GM18502 (cell line): ENCODE results near the gene NHLRC3.
A peak's percentile ranks its signal among the peaks of the same experiment; 100 is the strongest.
"Not testable (repeated sequence)": the region's sequence is repeated elsewhere in the genome, so short reads cannot be mapped to it uniquely, and the experiment has no call there.

Experiments used
- ATAC-seq: cut with Tn5 transposase; IDR thresholded peaks from one replicate; pipeline ENCODE4 v1.9.1; 2021; ENCODE audit warnings: mild to moderate bottlenecking; ENCODE audit not compliant: unreplicated experiment, poor library complexity

The NHLRC3 gene

GRCh38 chr13:39037880-39038568 lies at the start of gene NHLRC3, which contains the start of gene PROSER1:
Gene NHLRC3 (plus strand): TSS chr13:39038456. CDS start chr13:39038640, 184 bp downstream.
Gene PROSER1 (minus strand): TSS chr13:39038089. CDS start chr13:39037242, 847 bp downstream.
- ATAC-seq = peak; percentile 69

- no peak for ATAC-seq
These were observed 47.6 kb upstream of the NHLRC3 start, which contains the start of gene STOML3 for GRCh38 chr13:38990693-38991092. Gene STOML3 (minus strand): TSS chr13:38990831. CDS start chr13:38990721, 110 bp downstream.

GRCh38 chr13:38993381-38993780 lies 44.9 kb upstream of the NHLRC3 start:
- no peak for ATAC-seq

- ATAC-seq = no peak
These were observed 39.5 kb upstream of the NHLRC3 start for GRCh38 chr13:38998739-38999138.

GRCh38 chr13:39006371-39007111 lies 31.7 kb upstream of the NHLRC3 start:
- not testable (repeated sequence) for ATAC-seq

GRCh38 chr13:39012608-39013007 lies 25.6 kb upstream of the NHLRC3 start:
- no peak for ATAC-seq

- no peak for ATAC-seq
These were observed 24.8 kb upstream of the NHLRC3 start for GRCh38 chr13:39013462-39013861.

GRCh38 chr13:39016087-39016486 lies 22.2 kb upstream of the NHLRC3 start:
- peak; percentile 88 for ATAC-seq

- ATAC-seq = peak; percentile 86
These were observed 21.5 kb upstream of the NHLRC3 start for GRCh38 chr13:39016787-39017186.

GRCh38 chr13:39020853-39021462 lies 17.3 kb upstream of the NHLRC3 start:
- ATAC-seq = no peak

- no peak for ATAC-seq
These were observed 14.9 kb upstream of the NHLRC3 start for GRCh38 chr13:39023316-39023715.

- ATAC-seq = no peak
These were observed 14.5 kb upstream of the NHLRC3 start for GRCh38 chr13:39023761-39024160.

- no peak for ATAC-seq
These were observed 12.8 kb upstream of the NHLRC3 start for GRCh38 chr13:39025433-39025839.

GRCh38 chr13:39032150-39032549 lies 6.1 kb upstream of the NHLRC3 start:
- ATAC-seq = no peak

- ATAC-seq = no peak
These were observed 4.2 kb upstream of the NHLRC3 start for GRCh38 chr13:39034085-39034484.

- ATAC-seq = no peak
These were observed 3.1 kb upstream of the NHLRC3 start for GRCh38 chr13:39035204-39035603.

- ATAC-seq = no peak
These were observed 2.5 kb upstream of the NHLRC3 start for GRCh38 chr13:39035799-39036198.

GRCh38 chr13:39036212-39036611 lies 2.0 kb upstream of the NHLRC3 start:
- ATAC-seq = no peak

GRCh38 chr13:39037410-39037879 lies 811 bp upstream of the NHLRC3 start:
- peak; percentile 30 for ATAC-seq

GRCh38 chr13:39038569-39039030 lies 344 bp downstream of the NHLRC3 start:
- peak; percentile 44 for ATAC-seq

- no peak for ATAC-seq
These were observed 785 bp downstream of the NHLRC3 start for GRCh38 chr13:39039041-39039440.
